Ureter (tissue), 1 donor: Measurements from ENCODE around the gene KRT79. TPM values are rescaled to one million over a fixed set of nuclear protein-coding genes. Genes with fewer than 3 reads are reported as not detected.

Source experiments
- DNase-seq: peaks from one replicate; pipeline ENCODE4 v3.0.0-alpha.2; 2020; ENCODE audit warnings: low spot score
- total RNA-seq: library from RNA; stranded (reverse); gene quantifications from one replicate; pipeline ENCODE4 v1.2.4, GENCODE V29; 2023
- donor health status: DM: yes; HTN: yes; CAD: no.

Gene KRT79
- total RNA-seq, 1 donor from 2014 or later = not detected

DNA sequence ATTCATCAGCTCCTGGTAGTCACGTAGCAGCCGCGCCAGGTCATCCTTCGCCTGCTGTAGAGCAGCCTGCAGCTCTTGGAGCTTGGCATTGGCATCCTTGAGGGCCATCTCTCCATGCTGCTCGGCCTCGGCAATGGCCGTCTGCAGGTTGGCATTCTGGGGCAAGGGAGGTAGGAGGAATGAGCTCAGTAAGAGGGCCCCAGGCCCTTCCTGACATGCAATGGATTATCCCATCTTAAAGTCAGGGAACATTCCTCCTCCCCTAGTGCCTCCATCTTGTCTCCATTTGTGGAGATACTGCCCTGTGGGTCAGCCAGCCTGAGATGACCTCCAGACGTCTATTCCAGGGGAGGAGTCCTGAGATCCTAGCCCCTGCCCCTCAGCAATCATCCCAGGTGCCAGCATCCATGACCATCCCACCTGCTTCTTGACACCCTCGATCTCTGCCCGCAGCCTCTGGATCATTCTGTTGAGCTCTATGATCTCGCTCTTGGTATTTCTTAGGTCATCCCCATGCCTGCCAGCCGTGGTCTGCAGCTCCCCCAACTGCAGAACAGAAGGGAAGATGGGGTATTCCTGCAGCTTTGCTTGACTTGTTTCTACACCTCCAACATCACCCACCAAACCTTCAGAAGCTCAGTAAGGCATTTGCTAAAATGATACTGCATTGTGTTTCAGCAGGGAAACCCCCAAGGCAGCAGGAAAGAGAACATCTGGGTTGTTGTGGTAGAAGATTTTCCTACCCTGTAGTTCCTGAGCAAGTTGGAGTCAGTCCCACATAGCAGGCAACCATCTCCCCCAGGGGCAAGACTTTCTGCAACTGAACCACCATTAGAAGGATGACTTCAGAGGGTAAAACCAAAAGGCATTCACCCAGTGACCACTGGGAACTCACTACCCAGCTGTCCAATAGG lies 42.6 kb downstream of the KRT79 start:
- DNase-seq = no peak

DNA sequence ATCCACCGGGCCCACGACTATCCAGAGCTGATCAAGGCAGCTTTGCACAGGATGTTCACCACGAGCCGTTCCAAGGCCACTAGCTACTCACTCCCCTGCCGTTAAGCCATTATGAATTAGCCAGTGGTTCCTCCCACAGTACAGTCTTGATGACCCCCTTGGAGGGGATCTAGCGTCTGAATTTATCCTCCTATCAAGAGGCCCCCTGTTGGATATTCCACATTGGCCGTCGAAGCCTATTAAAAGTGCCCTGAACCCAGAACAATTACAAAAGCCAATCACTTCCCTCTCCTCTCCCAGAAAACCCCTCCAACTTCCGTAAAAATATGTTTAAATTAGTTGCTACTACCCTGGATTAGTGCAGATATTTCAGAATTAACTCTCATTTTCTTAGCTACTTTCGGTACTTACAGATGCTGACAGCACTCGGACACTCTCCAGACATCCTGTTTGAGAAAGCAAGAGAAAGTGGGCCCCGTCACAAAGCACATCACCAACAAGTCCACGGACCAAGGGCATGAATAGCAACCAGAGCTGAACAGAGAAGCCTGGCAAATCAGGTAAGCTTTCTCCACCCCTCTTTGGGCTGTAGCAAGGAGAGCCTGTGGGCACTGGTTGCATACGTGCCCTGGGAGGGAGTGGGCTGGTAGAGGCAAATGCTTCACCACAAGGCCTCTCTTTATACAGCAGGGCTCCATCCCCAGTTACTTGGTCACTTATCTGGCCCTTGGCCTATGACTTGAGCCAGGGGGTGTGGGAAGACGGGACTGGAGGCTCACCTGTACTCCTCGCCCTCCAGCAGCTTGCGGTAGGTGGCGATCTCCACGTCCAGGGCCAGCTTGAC lies 43.5 kb downstream of the KRT79 start:
- no peak for DNase-seq

DNA sequence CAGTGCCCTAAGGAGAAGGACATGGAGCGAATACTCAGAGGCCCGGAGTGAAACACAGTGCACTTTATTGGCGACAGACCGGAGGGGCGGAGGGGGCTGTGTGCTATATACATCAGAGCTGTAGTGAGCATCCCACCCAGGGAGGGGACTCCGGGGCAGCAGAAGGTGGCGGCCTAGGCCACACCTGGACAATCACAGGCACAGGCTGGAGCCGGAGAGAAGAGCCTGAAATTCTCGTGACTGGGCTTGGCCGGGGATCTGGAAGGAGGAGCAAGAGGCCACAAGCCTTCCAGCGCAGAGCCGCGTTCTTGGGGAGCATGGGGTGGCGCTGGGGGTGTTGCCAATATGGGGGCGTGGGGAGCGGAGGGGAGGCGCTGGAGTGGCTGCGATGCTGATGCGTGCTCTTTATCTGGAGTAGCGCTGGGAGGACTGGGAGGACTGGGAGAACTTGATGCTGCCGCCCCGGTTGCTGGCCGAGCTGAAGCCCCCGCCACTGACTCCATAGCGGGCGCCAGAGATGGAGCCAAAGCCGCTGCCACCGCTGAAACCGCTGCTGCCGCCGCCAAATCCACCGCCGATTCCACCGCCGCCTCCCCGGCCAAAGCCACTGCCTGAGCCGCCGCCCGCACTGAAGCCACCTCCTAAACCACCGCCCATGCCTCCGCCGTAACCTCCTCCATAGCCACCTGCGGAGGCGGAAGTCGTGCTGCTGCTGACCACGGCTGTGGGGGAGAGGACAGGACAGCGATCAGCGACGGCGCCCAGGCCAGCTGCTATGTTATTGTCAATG lies 44.3 kb downstream of the KRT79 start:
- peak; percentile 46 for DNase-seq

DNA sequence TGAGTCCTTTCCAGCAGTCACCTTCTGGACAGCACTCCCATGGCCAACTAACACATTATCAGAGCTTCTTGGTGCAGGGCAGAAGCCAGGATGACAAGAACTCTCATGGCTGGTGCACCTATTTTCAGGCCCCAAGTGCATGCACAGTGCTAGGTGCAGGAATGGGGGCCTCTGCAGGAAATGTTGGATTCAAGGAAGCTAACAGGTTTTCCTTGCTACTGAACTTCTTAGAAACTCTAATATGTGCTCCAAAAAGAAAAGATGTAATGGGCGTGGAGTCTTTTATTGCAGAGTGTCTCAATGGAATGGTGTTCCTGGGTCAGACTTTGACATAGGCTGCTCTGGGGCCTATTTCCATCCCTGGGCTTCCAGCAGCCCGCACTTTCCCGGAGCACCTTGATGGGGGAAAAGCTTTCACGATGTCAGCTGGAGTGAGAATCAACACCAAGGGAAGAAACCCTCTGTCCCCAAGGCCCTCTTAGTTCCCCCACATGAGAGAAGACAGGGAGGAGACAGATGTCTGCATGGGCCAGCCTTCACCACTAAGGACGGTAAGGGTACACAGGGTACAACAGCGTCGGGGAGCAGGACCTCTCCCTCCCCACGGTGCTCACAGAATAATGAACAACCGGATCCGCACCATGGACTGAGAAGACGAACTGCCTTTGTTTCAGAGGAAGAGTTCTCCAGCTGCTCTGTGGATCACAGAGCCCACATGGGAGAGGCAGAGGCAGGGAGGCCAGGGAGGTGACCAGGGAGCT lies 45.1 kb downstream of the KRT79 start:
- DNase-seq = no peak

DNA sequence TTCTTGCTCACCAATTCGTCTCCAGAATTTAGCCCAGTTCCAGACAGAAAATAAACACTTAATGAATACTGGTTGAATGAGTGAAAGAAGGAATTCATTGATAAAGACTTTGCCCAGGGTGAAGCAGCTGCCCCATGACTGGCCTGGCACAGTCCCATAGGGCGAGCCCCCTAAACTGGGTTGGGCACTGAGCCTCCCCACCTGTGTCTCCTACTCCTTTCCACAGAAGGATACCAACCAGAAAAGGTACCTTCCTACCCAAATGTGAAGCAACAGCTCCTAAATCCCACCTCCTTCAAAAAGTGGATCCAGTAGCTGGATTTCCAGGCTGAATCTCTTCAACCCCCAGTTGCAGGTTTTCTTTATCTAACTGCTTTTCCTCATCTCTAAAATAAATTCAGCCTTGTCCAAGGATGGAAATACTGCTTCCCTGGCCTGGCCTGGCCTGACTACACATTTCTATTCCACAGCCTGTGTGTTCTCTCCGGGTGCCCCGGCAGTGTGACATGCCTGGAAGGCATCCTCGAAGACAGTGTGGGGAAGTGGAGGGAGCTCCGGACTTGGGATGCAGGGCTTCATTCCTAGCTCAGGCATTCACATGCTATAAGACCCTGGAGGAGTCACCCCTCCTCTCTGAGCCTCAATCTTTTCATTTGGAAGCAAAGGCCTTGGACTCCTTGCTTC lies 45.8 kb downstream of the KRT79 start:
- no peak for DNase-seq

DNA sequence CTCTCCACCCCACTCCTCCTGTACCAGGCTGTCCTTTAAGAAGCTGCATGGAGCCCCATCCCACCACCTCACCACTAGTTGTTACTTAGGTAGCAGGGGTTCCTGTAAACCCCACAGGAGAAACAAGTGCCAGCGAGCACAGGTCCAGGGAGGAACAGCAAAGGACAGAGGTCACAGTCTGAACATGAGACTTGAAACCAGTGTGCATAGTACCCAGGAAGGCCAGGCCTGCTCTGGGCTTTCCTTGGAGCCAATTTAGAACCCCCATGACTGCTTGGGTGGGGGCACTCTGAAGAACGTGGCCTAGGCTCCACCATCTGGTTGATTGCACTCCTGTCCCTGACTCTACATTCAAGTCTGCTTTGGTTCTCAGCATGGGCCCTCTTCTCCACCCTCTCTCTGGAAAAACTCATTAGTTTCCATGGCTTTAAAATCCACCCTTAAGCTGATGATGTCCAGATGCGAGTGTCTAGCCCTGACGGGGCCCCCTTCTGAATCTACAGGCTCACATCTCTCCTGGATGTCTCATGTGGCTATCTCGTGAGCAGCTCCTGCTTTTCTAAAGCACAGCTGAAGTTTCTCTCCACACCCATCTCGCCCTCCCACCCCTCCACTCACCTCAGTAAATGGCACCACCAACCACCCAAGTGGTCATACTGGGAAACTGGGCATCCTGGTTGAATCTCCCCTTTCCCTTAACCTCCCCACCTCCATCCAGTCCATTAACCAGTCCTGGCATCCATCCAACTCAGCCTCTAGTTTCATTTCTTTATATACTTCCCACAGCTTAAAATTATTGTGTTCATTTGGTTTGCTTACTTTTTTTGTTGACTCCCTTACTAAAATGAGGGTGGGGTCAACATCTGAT lies 46.6 kb downstream of the KRT79 start:
- DNase-seq = no peak

DNA sequence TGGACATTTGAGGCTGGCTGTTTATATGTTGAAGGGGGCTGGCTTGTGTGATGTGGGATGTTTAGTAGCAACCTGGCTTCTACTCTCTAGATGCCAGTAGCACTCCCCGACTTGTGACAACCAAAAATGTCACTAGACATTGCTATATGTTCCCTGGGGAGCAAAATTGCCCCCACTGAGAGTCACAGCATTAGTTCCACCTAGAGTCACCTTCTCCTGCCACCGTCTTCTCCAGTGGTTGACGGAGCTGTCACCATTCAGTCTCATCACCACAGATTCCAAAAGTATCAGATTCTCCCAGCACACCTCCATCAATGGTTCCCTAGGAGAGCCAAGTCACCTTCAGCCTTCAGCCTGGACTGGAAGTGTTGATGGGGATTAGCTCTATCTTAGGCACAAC lies 49.2 kb downstream of the KRT79 start:
- no peak for DNase-seq

DNA sequence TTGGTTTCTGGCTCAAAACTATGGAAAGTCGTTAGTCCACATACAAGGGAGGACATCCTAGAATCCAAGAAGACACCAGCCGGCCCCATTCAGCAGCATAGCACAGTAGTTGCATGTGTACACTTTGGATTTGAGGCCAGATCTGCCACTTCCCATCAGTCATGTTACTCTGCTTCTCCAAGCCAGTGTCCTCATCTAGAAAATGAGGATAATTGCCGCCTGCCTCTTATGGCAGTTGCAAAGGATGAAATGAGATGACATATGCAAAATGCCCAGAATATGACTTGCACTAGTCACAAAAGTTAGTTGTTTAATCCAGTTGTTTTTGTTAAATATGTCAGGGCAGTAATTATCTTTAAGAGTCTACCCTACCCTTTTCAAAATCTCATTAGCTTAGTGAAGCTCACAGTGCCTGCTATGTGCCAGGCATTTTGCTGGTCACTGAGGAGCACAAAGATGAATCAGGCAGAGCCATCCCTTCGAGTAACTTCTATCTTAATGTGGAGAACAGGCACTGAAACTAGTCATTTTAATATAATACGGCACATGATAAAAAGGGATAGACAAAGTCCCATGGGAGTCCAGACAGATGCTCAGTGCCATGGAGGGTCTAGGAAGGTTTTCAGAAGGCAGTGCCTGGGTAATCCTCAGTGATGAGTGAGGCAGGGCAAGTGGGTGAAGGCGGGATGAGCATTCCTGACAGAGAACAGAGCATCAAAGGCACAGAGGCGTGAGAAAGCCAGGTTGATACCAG lies 50.4 kb downstream of the KRT79 start:
- DNase-seq = no peak

DNA sequence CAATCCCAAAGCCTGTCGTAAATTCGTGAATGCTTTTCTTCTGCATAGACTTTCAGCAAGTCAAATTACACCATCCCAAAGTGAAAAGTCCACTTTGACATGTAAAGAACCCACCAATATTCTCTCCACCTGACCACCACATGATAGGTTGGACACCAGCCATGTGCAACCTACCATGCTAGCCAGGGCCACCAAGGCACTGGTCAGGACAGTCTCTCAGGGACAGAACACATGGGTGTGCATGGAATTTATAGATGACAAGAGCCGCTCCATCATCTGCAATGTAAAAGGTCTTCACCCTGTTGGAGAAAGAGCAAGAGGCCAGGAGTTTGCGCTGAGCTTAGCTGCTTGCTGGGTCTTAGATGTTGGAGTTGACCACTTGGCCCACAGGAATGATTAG lies 51.6 kb downstream of the KRT79 start:
- no peak for DNase-seq

DNA sequence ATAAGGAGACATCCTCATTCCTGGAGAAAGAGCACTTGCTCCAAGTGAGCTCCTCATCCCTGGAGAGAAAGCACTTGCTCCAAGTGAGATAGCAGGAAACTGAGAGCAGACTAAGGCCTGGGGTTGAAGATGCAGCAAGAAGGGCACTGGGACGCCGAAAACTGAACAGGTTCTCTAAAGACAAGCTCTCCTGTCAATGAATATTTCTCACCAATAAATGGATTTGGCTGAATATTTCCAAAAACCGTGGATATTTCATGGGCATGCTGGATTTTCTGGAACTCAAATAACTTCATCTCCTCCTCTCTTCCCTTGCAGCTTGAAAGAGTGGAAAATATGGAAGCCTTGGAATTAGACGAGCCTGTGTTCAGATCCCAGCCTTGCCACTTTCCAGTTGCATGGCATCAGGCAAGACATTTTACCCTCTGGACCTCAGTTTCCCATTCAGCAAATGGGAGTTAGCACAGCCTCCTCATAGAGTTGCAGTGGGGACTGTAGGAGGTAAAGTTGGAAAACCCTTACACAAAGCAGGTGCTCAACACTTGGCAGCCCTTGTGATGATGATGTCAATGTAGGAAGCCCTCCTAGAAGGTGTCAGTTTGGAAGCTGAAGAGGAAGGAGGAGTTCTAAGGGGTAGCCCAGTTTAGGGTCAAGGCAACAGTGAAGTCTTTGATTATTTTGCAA lies 52.6 kb downstream of the KRT79 start:
- DNase-seq = no peak

DNA sequence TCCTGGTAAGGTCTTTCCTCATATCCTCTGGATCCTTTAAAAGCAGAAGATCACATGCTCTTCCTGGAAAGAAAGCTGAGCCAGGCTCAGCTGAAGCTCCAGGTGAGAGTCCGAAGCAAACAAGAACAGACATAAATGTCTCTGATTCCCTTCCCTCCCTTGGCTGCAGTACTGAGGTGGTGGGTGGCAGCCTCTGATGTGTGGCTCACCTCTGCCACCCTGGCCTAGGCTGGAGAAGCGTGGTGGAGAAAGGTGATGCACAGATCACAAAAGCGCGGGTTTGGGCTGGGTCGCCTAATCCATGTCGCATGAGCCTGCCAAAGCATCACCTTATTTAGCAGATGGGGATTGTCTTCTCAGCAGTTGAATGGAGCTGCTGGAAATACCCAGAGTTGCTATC lies 54.2 kb downstream of the KRT79 start:
- DNase-seq = no peak

DNA sequence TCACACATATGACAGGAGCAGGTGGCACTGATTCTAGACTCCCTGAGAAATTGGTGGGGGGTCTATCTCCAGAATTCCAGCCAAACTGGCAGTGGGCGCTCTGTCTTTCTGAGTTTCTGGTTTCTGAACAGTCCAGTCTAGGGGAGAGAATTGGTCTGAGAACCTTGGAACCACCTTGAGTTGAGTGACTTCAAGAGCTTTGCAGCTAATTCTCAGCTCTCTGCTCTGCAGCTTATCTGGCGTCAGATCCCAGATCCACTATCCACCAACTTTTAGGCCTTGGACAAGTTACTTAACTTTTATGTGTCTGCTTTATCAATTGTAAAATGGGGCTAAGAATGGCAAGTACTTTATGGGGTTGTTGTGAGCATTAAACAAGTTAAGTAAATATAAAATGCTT lies 55.3 kb downstream of the KRT79 start:
- no peak for DNase-seq

DNA sequence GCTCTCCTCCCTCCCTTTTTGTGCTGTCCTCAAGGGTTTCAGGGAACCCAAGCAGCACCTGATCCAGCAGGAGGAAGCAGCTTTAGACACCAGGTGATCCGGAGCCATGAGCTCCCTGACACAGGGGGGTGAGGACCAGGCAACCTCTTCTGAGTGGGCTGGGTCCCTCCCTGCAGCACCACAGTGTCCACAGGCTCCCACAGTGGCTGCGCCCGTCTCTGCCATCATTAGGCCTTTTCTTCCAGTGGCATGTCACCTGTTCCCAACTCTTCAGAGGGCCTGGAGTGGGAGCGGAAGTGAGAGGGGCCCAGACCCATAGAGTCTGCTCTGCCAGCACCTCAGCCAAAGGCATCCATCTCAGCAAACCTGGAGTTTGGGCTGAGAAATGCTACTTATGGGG lies 56.5 kb downstream of the KRT79 start:
- DNase-seq = no peak

DNA sequence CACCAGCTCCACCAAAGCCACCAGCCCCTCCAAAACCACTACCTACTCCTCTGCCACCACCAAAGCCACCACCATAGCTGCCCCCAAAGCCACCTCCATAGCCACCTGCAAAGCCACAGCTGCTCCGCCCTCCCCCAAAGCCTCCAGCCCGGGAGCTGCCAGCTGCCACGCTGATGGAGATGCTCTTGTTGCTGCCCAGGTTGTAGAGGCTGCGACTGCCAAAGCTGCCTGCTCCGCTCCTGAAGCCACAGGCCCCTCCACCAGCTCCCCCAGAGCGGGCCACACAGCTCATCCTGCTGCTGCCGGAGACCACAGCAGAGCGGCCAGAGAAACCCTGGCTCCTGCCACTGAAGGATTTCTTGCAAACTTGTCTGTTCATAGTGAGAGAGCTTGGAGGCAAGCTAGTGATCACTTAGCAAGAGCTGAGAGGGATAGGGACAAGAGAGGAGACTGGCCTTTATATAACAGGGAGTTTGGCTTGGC lies 57.2 kb downstream of the KRT79 start, which contains the start of gene KRT76:
Gene KRT76, minus strand, starts transcription at position 433 of the 483 bp plus-strand sequence. Its CDS starts 54 bp downstream, at position 379.
- no peak for DNase-seq

DNA sequence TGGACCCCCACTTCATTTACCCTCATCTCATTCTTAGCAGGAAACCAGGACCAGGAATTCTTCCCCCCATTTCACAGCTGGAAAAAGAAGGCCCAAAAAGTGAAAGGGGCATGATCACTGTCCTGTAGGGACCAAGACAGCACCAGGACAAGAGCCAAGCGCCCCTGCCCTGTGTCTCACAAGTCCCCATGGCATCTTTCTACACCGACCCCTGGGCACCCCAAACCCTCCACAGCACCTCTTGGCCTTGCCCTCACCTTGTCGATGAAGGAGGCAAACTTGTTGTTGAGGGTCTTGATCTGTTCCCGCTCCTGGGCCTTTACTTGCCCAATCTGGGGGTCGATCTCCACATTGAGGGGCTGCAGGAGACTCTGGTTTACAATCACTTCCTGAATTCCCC lies 57.7 kb downstream of the KRT79 start:
- DNase-seq = no peak

DNA sequence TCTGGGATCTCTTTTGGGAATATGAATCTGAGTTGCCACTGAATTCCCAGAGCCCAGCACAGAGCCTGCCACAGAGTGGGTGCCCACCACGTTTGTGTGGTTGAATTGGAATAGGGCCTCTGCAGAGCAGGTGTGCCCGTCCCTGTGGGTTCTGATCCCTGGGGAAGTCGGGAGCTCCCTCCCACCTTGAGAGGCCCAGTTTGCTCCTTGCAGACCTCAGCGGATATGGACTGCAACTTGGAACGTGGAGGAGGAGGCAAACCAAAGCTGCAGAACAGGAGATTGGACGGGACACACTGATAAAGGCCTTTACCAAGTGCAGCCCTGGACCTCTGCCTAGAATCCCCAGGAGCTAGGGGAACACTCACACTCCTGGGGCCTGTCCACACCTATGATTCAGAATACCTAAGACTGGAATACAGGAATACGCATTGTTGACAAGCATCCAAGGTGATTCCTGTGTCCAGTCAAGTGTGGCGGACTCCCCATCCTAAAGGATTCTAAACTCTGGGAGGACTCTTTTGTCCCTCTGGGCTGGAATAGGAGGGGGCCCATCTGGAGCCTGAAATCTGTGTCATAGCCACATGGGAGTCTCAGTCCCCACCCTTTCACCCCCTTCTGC lies 59.4 kb downstream of the KRT79 start:
- no peak for DNase-seq

DNA sequence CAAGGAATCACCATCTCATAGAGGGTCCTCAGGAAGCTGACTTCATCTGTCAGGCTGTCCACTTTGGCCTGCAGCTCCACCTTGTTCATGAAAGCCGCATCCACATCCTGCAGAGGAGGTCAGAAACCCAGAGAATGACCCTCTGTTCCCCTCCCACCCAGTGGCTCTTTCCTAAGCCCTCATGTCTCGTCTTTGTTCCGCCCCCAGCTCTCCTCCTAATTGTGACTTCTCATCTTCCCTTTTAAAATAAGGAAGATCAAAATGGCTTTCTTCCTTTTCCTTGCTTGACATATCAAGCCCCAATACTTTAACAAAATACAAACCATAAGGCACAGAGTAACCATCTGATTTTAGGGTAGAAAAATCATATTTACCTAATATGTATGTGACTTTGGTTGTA lies 61.3 kb downstream of the KRT79 start:
- DNase-seq = no peak

DNA sequence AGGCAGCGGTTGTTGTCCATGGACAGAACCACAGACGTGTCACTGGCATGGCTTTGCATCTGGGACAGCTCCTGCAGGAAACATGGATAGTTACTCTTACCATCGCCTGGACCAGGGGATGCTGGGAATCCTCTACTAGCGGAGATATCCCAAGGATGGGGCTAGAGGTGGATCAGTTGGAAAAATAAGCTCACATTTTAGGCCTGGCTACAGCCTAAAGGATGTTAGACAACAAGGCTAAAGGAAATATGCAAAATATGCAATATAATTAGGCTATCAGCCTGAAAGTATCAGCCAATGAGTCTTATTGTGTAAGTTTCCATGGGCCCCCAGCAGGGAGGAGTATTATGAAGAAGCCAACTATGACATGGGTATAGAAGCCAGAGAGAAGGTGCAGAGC lies 61.9 kb downstream of the KRT79 start:
- no peak for DNase-seq
